Tibial nerve (tissue), 3 donors: ENCODE data around the gene ACAP1.

Experiments used
- CTCF ChIP-seq, 5 experiments: fragments of 200-600 bp in 3 of 5; fragments of 450-650 bp in 2 of 5; sonication (generic) in 3 of 5; IDR thresholded peaks; one replicate each; pipeline ENCODE4 v1.5.1; 2016 to 2019; ENCODE audit warnings: antibody characterized with exemption in 5 of 5, mild to moderate bottlenecking in 3 of 5, moderate library complexity in 2 of 5
- POLR2A ChIP-seq, 2 donors: fragments of 450-650 bp; IDR thresholded peaks; one replicate each; pipeline ENCODE4 v1.6.1; 2017; ENCODE audit warnings: antibody characterized with exemption in 2 of 2, mild to moderate bottlenecking in 2 of 2, moderate library complexity in 2 of 2

GRCh38 chr17:7292729-7293128, 43.6 kb upstream of the ACAP1 start:
- TF ChIP-seq CTCF (IDR thresholded peaks at IDR 0.05): no peak
- TF ChIP-seq POLR2A (IDR thresholded peaks at IDR 0.05): no peak
